GM18505 (cell line): Measurements from ENCODE around the gene SURF6.

Source experiments
- ATAC-seq: cut with Tn5 transposase; IDR thresholded peaks from one replicate; pipeline ENCODE4 v1.9.1; 2021; ENCODE audit not compliant: unreplicated experiment
- POLR2A ChIP-seq: IDR thresholded peaks from 4 replicates; pipeline ENCODE4 v1.6.1; 2011; ENCODE audit warnings: borderline replicate concordance; ENCODE audit not compliant: insufficient read depth, insufficient read length; ENCODE audit errors: extremely low read depth

Gene SURF6

DNA sequence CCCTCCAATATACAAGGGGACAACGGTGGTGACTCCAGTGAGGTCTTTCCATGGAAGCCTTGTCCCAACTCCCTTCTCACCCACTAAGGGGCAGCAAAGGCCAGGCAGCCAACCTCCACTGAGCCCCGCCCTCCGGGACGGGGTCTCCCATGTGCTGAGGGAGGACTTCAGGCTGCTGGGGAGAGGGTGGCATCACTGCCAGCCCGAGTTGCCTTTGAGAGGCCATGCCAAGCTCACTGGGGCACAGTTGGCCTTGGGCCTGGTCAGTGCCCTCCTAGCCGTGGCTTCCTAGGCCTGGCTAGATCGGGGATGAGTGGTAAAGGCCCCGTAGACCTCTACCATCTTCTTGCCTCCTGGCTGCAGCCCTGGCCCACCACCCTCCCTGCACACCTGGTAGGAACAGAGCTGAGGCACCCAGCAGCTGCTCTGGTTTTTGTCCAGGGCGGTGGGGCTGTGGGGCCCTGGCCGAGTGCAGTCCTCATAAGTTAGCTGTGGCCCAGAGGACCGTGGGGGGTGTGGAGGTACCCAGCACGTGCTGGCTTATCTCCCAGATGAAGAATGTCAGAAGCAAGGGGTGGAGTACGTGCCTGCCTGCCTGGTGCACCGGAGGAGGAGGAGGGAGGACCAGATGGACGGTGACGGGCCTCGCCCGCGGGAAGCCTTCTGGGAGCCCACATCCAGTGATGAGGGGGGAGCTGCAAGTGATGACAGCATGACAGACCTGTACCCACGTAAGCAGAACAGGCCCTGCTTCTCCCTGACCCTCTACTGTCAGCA is 23.6 kb upstream of the SURF6 start:
- no peak for ATAC-seq
- TF ChIP-seq POLR2A = no peak

DNA sequence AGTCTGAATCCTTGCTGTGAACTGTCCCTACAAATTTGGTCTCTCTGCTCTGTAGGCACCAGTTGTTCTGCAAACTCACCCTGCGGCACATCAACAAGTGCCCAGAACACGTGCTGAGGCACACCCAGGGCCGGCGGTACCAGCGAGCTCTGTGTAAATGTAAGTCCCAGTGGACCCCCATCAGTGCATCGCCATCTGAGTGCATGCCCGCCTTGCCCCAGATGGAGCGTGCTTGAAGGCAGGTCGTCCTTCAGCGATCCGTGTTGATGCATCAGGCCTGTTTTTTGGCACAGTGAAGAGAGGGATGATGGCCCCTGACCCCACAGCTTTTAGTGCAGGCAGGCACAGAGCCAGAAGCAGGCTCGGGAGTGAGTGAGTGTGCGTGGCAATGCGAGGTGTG is 21.7 kb upstream of the SURF6 start:
- TF ChIP-seq POLR2A = no peak
- no peak for ATAC-seq

DNA sequence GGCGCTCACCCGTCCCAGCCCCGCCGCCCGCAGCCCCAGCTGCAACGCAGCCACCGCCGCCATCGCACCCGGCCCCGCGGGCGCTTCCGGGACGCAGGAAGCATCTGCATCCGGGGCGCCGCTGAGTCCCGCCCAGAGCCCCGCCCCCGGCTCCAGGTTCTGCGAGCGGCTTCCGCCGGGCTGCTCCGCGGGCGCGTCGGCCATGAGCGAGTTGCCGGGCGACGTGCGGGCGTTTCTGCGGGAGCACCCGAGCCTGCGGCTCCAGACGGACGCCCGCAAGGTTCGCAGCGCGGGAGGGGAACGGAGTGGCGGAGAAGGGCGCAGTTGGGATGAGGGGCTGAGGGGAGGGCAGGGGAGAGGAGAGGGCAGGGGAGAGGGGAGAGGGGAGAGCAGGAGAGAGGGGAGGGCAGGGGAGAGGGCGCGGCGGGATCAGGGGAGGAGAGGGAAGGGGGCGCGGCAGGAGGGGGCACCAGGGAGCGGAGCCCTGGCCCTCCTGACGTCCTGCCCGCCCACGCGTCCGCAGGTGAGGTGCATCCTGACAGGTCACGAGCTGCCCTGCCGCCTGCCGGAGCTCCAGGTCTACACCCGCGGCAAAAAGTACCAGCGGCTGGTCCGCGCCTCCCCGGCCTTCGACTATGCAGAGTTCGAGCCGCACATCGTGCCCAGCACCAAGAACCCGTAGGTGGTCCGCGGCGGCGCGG is 20.6 kb upstream of the SURF6 start, which contains the start of the genes SURF1 and SURF2:
Gene SURF1, minus strand, starts transcription at position 97 of the 701 bp plus-strand sequence. Its CDS starts 34 bp downstream, at position 63.
Gene SURF2, plus strand, starts transcription at position 160 of the 701 bp plus-strand sequence. Its CDS starts 43 bp downstream, at position 203.
- peak; percentile 80 for TF ChIP-seq POLR2A
- ATAC-seq = peak; percentile 65

DNA sequence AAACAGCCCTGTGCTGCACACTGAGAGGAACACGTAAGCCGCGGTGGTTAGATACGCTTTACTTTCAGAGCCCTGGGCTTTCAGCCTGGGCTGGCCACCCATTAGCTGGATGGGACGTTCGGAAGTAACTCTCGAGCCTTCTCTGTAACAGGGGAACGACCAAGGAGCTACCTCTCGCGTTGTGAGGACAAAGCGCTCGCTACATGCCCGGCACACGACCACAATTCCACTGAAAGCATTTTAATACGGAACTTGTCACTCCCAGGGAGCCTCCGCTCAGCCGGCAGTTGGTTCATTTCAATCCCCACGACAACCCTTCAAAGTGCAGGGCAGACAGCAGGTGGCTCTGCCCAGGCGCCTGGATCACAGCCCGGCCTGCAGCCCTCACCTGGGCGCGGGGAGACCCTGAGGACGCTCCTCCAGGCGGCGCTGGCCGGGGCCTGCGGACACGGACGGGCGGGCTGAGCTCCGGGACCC is 19.9 kb upstream of the SURF6 start:
- ATAC-seq = peak; percentile 24

GRCh38 chr9:133354766-133355165 is 18.8 kb upstream of the SURF6 start:
- TF ChIP-seq POLR2A = peak; percentile 27
- no peak for ATAC-seq

More for the DNA sequence above, 19.9 kb upstream of the SURF6 start:
- TF ChIP-seq POLR2A = no peak

GRCh38 chr9:133353548-133353947 is 17.6 kb upstream of the SURF6 start:
- no peak for TF ChIP-seq POLR2A
- no peak for ATAC-seq

- no peak for TF ChIP-seq POLR2A
- no peak for ATAC-seq
Observed at GRCh38 chr9:133352635-133353340, 16.8 kb upstream of the SURF6 start.

GRCh38 chr9:133351908-133352634 is 16.1 kb upstream of the SURF6 start:
- TF ChIP-seq POLR2A = no peak
- no peak for ATAC-seq

- ATAC-seq = no peak
Observed at GRCh38 chr9:133351526-133351907, 15.5 kb upstream of the SURF6 start.

DNA sequence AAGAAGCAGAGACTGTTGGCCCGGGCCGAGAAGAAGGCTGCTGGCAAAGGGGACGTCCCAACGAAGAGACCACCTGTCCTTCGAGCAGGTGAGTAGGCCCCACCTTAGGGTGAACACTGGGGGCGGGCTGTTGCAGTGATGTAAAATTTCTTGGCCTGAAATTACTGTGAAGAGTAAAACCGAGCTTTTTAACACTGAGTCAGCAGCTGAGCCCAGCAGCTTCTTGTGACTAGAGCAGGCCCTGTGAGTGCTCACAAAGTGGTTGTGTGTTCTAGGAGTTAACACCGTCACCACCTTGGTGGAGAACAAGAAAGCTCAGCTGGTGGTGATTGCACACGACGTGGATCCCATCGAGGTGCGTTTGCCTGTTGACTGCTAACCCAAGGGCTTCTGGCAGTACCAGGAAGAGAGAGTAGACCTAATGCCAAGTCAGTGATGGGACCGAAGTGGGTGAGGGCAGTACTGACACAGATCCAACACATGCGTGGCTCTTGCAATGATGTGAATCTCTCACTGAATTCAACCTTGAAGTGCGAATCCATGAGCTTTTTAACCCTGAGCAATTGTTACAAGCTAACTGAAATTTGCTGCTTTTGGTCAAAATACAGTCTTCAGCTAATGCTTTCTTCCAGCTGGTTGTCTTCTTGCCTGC is 14.1 kb upstream of the SURF6 start:
- no peak for ATAC-seq
- TF ChIP-seq POLR2A = peak; percentile 23

More at GRCh38 chr9:133351526-133351907, 15.5 kb upstream of the SURF6 start:
- no peak for TF ChIP-seq POLR2A

GRCh38 chr9:133348718-133349573 is 13.0 kb upstream of the SURF6 start:
- no peak for TF ChIP-seq POLR2A
- no peak for ATAC-seq
